GM12872 (cell line): ENCODE data around the gene FUT1.

Experiments
- CTCF ChIP-seq: IDR thresholded peaks from 3 replicates; pipeline ENCODE4 v1.5.1; 2011; ENCODE audit warnings: low read depth, mild to moderate bottlenecking, low read length, moderate library complexity; ENCODE audit not compliant: insufficient read depth

The FUT1 gene

GRCh38 chr19:48777139-48777538 is 24.7 kb upstream of the FUT1 start:
- no peak for TF ChIP-seq CTCF

- no peak for TF ChIP-seq CTCF
These were observed 20.1 kb upstream of the FUT1 start for GRCh38 chr19:48772503-48772953.

- TF ChIP-seq CTCF, result no peak
These were observed 18.5 kb upstream of the FUT1 start for GRCh38 chr19:48770734-48771472.

GRCh38 chr19:48770266-48770665 is 17.8 kb upstream of the FUT1 start:
- no peak for TF ChIP-seq CTCF

- TF ChIP-seq CTCF, result no peak
These were observed 16.7 kb upstream of the FUT1 start for GRCh38 chr19:48768994-48769713.

- TF ChIP-seq CTCF, result no peak
These were observed 8.2 kb upstream of the FUT1 start for GRCh38 chr19:48760504-48761205.

- no peak for TF ChIP-seq CTCF
These were observed 5.3 kb upstream of the FUT1 start for GRCh38 chr19:48757741-48758144.
